ENCODE measurements around the gene DELE1. TPM values are rescaled to one million over a fixed set of nuclear protein-coding genes. Genes with fewer than 3 reads are reported as not detected.

DELE1 gene
- total RNA-seq, 4 donors from 2014 or later = 76.0 to 144 (median 96.0) TPM

DNA sequence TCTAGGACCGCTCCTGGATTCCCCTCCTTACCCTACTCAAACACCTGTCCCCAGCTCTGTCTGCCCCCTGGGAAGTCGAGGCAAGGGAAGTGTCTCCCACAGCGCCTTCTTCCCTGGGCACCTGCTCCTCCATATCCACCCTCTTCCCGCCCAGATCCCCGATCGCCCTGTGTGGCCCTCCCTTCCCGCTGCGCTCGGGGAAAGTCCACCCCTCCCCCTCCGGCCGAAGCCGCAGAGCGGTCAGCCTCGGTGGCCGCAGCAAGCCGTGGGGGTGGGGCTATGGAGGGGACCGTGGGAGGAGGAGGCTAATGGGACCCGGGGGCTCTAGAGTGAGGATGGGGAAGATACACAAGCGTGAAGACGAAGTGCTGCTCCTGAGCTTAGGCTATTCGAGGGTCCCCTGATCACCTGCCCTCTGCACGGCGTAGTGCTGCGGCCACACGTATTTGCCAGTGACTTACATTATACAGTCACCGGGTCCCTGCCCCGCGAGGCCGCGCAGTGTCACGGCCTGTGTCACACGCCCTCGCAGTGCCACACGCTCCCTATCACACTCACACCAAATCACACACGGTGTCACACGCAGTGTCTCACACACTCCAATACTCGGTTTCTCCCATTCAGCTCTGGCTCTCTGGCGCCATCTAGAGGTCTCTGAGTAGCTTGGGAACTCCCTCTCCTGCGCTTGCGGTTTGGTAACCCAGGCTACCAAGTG, 44.8 kb upstream of the DELE1 start:
- H3K4me3 ChIP-seq = peak overlapping the region; percentile 50 to 94 (median 70)

DNA sequence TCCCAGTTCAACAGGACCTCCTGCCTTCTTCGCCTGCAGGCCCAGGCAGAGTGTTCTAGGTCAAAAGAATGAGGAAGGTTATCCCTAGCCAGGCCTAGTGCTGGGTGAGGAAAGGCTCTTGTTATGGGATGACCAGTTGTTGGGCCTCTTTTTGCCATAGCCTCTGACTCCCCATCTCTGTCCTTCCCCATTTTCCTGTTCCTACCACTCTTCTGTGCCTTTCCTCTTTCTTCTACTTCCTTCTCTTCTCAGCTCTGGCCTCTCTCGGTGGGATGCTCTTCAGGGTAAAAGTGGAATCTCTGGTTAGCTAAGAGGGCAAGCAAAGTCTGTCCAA, 44.3 kb upstream of the DELE1 start:
- H3K27me3 ChIP-seq = peaks cover 0 to 10% of the 10 kb centered on the region in 2 donors
- TF ChIP-seq, protein P1, sequence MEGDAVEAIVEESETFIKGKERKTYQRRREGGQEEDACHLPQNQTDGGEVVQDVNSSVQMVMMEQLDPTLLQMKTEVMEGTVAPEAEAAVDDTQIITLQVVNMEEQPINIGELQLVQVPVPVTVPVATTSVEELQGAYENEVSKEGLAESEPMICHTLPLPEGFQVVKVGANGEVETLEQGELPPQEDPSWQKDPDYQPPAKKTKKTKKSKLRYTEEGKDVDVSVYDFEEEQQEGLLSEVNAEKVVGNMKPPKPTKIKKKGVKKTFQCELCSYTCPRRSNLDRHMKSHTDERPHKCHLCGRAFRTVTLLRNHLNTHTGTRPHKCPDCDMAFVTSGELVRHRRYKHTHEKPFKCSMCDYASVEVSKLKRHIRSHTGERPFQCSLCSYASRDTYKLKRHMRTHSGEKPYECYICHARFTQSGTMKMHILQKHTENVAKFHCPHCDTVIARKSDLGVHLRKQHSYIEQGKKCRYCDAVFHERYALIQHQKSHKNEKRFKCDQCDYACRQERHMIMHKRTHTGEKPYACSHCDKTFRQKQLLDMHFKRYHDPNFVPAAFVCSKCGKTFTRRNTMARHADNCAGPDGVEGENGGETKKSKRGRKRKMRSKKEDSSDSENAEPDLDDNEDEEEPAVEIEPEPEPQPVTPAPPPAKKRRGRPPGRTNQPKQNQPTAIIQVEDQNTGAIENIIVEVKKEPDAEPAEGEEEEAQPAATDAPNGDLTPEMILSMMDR (IDR thresholded peaks at IDR 0.05) = no peak
- no peak for TF ChIP-seq POLR2A (IDR thresholded peaks at IDR 0.05)
- peak overlapping the region in 2 of 4 donors; percentile 17 to 88 for H3K27ac ChIP-seq
- no peaks in the 10 kb centered on the region for H3K36me3 ChIP-seq
- DNase-seq = no peak
- H3K9me3 ChIP-seq = no peaks in the 10 kb centered on the region
- no peak overlapping the region for H3K4me3 ChIP-seq
- H3K4me1 ChIP-seq = peaks cover 0 to 34% (median 24%) of the 10 kb centered on the region in 4 donors

More for the DNA sequence above, 44.8 kb upstream of the DELE1 start:
- Histone ChIP-seq H3K27ac (peak overlapping the region; percentile 49 to 97 (median 92)), H3K4me1 (peaks cover 0 to 35% (median 24%) of the 10 kb centered on the region in 4 donors), H3K27me3 (peaks cover 0 to 10% of the 10 kb centered on the region in 2 donors), H3K9me3 (no peaks in the 10 kb centered on the region), H3K36me3 (no peaks in the 10 kb centered on the region)
- DNase-seq = peak; percentile 87 to 97 (median 89)
- TF ChIP-seq, protein P1 (IDR thresholded peaks at IDR 0.05) = peak; percentile 68 to 99 (median 98)
- peak in 1 of 2 donors; percentile 37 for TF ChIP-seq POLR2A (IDR thresholded peaks at IDR 0.05)

DNA sequence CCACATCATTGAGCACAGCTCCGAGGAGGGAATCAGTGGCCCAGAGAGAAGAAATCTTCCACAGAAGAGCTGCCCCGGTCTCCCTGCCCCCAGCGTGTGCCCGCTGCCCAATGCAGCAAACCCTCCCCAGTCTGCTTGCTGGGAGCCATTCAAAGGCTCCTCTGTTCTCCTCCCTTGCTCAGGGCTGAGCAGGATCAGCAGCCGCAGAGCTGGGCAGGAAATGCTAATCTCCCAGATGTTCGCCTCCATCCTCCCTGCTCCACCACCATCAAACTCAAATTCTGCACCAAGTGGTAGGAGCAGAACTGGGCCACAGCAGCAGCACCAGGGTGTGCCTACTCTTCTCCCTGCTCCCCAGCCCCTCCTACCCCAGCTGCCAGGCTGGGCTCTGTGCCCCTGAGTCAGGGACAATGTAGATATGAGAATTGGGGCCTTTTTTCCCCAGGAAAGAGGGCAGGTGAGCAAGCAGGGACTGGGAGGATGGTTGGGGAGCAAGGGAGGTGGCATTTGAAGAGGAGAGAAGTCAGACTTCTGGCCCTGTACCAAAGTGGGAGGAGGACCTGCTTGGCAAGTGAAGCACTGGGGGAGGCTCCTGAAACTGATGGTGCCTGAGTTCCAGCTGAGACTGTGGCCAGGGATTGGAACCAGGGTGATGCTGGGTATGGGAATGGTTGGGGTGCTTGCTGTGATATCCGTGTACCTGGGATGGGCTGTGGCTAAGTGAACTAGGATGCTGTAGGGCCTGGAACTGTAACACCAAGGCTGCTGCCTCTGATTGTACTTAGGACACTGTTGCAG, 43.5 kb upstream of the DELE1 start:
- Histone ChIP-seq H3K4me1 (peaks cover 0 to 34% (median 24%) of the 10 kb centered on the region in 4 donors), H3K4me3 (no peak overlapping the region), H3K27ac (peak overlapping the region in 1 of 4 donors; percentile 17), H3K9me3 (no peaks in the 10 kb centered on the region), H3K27me3 (peaks cover 0 to 10% of the 10 kb centered on the region in 2 donors), H3K36me3 (no peaks in the 10 kb centered on the region)
- TF ChIP-seq POLR2A (IDR thresholded peaks at IDR 0.05) = no peak
- TF ChIP-seq, protein P1 (IDR thresholded peaks at IDR 0.05) = no peak
- no peak for DNase-seq

DNA sequence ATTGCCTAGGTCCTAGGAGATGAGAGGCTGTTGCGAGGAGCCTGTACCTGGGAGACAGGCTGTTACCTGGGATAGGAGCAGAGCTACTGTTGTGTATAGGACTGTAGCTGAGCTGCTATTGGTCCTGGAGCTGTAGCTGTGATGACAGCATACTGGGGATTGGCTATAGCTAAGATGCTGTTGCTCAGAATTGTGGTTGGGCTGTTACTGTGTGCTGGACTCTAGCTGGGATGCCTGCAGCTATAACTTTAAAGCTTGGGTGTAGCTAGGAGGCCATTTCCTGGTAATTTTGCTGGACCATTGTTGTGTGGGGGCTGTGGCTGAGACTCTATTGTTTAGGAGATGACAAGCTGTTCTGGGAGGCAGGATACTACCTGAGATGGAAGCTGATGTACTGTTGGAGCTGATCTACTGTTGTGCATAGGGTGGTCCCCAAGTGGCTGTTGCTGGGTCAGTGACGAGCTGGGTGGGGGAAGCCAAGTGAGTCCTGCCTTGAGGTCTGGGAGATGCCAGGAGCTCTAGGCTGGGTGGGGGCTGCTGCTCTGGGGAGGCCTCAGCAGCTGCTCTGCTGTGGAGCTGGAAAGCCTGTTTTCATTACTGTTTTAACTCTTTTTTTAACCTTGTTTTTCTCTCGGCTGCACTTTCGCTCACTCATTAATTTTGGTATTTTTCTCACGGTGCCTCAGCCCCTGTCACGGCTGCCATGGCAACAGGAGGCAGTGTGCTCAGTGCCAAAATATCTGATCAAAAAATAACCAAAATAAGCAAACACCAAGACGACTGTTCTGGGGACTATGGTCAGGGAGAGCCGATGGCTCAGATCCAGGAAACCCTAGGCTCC, 42.5 kb upstream of the DELE1 start:
- H3K27ac ChIP-seq = peak overlapping the region in 2 of 4 donors; percentile 5 to 35
- no peak for DNase-seq
- no peaks in the 10 kb centered on the region for H3K9me3 ChIP-seq
- peaks cover 0 to 29% (median 18%) of the 10 kb centered on the region in 4 donors for H3K4me1 ChIP-seq
- no peaks in the 10 kb centered on the region for H3K36me3 ChIP-seq
- H3K27me3 ChIP-seq = peaks cover 0 to 10% of the 10 kb centered on the region in 2 donors
- H3K4me3 ChIP-seq = no peak overlapping the region
- TF ChIP-seq, protein P1 (IDR thresholded peaks at IDR 0.05) = no peak
- no peak for TF ChIP-seq POLR2A (IDR thresholded peaks at IDR 0.05)

DNA sequence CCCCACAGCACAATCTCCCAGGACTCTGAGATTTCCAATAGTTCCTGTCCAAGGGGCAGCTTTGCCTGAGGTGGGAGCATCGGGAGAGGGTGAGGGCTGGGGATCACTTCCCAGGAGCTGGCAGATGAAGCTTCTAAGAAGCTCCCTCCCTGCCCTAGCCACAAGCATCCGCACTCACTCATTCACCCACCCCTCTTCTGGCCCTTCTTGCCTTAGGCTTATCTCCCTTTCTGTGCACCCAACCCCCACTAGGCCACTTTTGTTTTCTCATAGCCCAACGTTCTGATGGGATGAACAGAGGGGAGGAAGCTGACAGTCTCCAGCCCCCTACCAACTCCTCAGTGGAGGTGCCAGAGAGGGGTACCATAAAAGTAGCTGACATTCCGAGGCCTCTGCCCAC, 41.8 kb upstream of the DELE1 start:
- peaks cover 0 to 10% of the 10 kb centered on the region in 2 donors for H3K27me3 ChIP-seq
- no peaks in the 10 kb centered on the region for H3K9me3 ChIP-seq
- DNase-seq = no peak
- no peaks in the 10 kb centered on the region for H3K36me3 ChIP-seq
- no peak for TF ChIP-seq POLR2A (IDR thresholded peaks at IDR 0.05)
- TF ChIP-seq, protein P1 (IDR thresholded peaks at IDR 0.05) = no peak
- no peak overlapping the region for H3K4me3 ChIP-seq
- peaks cover 0 to 22% (median 14%) of the 10 kb centered on the region in 4 donors for H3K4me1 ChIP-seq
- H3K27ac ChIP-seq = peak overlapping the region in 2 of 4 donors; percentile 5 to 35
